Stimulated activated CD4-positive, alpha-beta T cell treated with anti-CD3 and anti-CD28 coated beads, Interleukin-1b, Interleukin-23, amount 100 ng/mL, for 1 hour (primary cell): ENCODE data around the gene IMPA2.
A peak's percentile ranks its signal among the peaks of the same experiment; 100 is the strongest.

Experiments used
- DNase-seq, 2 donors: peaks; one replicate each; pipeline ENCODE4 v3.0.0-alpha.2; 2020; ENCODE audit warnings: low read depth in 2 of 2

IMPA2 gene

GRCh38 chr18:11989966-11990380, 8.7 kb downstream of the IMPA2 start:
- DNase-seq = no peak

- no peak for DNase-seq
Measured at GRCh38 chr18:11990539-11990938, 9.2 kb downstream of the IMPA2 start.

- DNase-seq = no peak
Measured at GRCh38 chr18:11991021-11991795, 9.9 kb downstream of the IMPA2 start.

GRCh38 chr18:11992096-11992790, 10.9 kb downstream of the IMPA2 start:
- no peak for DNase-seq

- no peak for DNase-seq
Measured at GRCh38 chr18:11993264-11993916, 12.1 kb downstream of the IMPA2 start.

GRCh38 chr18:11994336-11994702, 13.0 kb downstream of the IMPA2 start:
- no peak for DNase-seq

GRCh38 chr18:11994703-11995444, 13.6 kb downstream of the IMPA2 start:
- DNase-seq = no peak

GRCh38 chr18:11995445-11996189, 14.3 kb downstream of the IMPA2 start:
- DNase-seq = peak in 1 of 2 donors; percentile 16

GRCh38 chr18:11996190-11996754, 15.0 kb downstream of the IMPA2 start:
- no peak for DNase-seq

GRCh38 chr18:11996907-11997306, 15.6 kb downstream of the IMPA2 start:
- no peak for DNase-seq

- DNase-seq = no peak
Measured at GRCh38 chr18:11997466-11997865, 16.2 kb downstream of the IMPA2 start.

GRCh38 chr18:11998193-11998592, 16.9 kb downstream of the IMPA2 start:
- DNase-seq = no peak

GRCh38 chr18:11999429-11999828, 18.1 kb downstream of the IMPA2 start:
- no peak for DNase-seq

- no peak for DNase-seq
Measured at GRCh38 chr18:12000072-12000659, 18.9 kb downstream of the IMPA2 start.

- DNase-seq = no peak
Measured at GRCh38 chr18:12001421-12001820, 20.1 kb downstream of the IMPA2 start.

GRCh38 chr18:12003894-12004293, 22.6 kb downstream of the IMPA2 start:
- no peak for DNase-seq

- no peak for DNase-seq
Measured at GRCh38 chr18:12005538-12006487, 24.5 kb downstream of the IMPA2 start.

- DNase-seq = no peak
Measured at GRCh38 chr18:12006488-12006840, 25.2 kb downstream of the IMPA2 start.

GRCh38 chr18:12007063-12007462, 25.8 kb downstream of the IMPA2 start:
- DNase-seq = no peak
